Measurements from ENCODE around the gene CCDC88A. TPM values are rescaled to one million over a fixed set of nuclear protein-coding genes. Genes with fewer than 3 reads are reported as not detected.
A peak's percentile ranks its signal among the peaks of the same experiment; 100 is the strongest.
"Not testable (repeated sequence)": the region's sequence is repeated elsewhere in the genome, so short reads cannot be mapped to it uniquely, and the experiment has no call there.

CCDC88A gene
- total RNA-seq: 10 to 100 TPM; 10.1 to 11.3 TPM

DNA sequence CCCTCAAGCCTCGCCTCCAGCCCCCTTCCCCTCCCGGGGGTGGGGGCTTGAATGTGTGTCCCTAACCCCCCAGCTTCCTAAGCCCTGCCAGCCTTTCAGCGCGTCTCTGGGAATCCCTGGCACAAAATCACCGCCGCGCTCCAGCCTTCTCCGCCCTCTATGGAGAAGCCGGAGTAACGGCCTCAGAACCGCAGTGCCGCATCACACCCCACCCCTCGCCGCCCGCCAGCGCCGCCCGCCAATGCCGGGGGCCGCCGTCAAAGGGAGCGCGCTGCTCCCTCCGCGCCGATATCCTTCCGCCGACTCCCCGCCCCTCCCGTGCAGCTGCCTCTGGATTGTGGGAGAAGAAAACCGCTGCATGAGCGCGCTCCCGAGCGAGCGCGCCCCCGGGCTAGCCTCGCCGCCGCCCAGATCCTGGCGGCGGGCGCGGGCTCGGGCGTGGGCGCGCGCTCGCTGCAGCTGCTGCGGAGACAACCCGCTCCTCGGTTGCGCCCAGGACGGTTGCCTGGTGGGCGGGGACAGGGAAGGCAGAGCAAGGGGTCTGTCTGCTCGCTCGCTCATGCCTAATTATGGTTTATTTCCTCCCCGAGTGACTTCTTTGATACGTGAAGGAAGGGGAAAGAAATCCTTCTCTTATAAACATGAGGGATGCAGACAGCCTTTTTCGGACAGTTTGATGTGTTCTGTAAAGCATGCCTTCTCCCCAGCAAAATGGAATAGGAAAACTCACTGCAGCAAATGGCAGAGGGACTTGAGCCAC lies at the start of gene CCDC88A:
Gene CCDC88A (minus strand): TSS at position 178 of the 760 bp plus-strand sequence. CDS start 777 bp downstream, outside the sequence.
- intact Hi-C loops (cut with DNase I, micrococcal nuclease): loop anchor here (1.0 to 5.0 kb wide), 11 partner anchors 99 to 369 kb away; partner anchors contain the start of genes CFAP36 (in 2 of the 2), CLHC1 (in 2 of the 2), MTIF2 (in 2 of the 2) and PPP4R3B (in 2 of the 2)
- H3K27me3 Mint-ChIP-seq: peaks cover 13% of the 10 kb centered on the region
- H3K9me3 Mint-ChIP-seq (ENCODE audit: low read depth): no peaks in the 10 kb centered on the region
- DNase-seq (peak; percentile 92), ATAC-seq (peak; percentile 88)
- H3K36me3 Mint-ChIP-seq (ENCODE audit: low read depth): no peaks in the 10 kb centered on the region
- CTCF ChIA-PET: interaction anchor here (0.6 to 0.7 kb wide), 2 partner anchors 99 to 193 kb away, joined by 3 read pairs; no protein-coding TSS in a partner anchor
- H3K4me1 Mint-ChIP-seq: peaks cover 34% of the 10 kb centered on the region
- peak within 1 kb of the TSS; percentile 69 for H3K27ac Mint-ChIP-seq
- POLR2A ChIA-PET: interaction anchor here (0.7 kb wide), 2 partner anchors 100 to 150 kb away, joined by 3 read pairs; no protein-coding TSS in a partner anchor
- peak within 1 kb of the TSS; percentile 77 for H3K4me3 Mint-ChIP-seq

DNA sequence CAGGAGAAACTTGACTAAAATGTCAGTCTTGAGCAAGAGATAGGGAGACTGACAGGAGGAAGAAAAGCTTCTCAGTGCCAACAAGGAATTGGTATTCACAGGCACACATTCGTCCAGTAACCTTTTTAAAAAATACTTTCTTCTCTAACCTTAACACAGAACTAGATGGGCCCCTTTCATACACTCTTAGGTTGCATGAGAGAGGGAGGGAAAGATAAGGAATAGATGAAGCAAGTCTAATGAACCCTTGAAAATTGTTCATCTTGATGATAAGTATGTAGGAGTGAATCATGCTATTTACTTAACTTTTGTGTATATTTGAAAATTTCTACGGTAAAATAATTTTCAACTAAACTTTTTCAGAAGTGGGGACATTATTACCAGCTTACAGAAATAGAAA lies 42.0 kb upstream of the CCDC88A start:
- Mint-ChIP-seq H3K4me3 (no peak overlapping the region), H3K4me1 (no peaks in the 10 kb centered on the region), H3K9me3 (ENCODE audit: low read depth) (no peaks in the 10 kb centered on the region), H3K27me3 (peaks cover 5% of the 10 kb centered on the region), H3K36me3 (ENCODE audit: low read depth) (no peaks in the 10 kb centered on the region), H3K27ac (no peak overlapping the region)
- intact Hi-C loops (cut with DNase I, micrococcal nuclease): no loop called here
- ATAC-seq (no peak), DNase-seq (no peak)
- ChIA-PET CTCF (no interaction called here), POLR2A (no interaction called here)

DNA sequence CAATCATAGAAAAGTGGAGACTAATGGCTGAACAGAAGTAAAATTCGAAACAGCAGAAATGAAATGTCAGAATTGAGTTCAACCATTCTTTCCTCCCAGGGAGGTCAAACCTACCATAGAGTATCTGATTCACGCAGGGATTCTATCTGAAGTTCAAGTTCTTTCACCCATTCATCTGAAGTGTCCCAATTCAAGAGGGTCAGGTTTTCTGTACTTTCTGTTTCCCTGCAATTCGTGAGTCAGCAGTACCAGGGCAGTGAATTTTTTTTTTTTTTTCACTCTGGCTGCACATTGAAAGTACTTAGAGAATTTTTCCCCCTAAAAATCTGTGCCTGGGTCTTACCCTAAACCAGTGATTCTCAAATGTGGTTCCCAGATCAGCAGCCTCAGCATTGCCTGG lies 40.9 kb upstream of the CCDC88A start:
- intact Hi-C loops (cut with DNase I, micrococcal nuclease): no loop called here
- Mint-ChIP-seq H3K27ac (no peak overlapping the region), H3K9me3 (ENCODE audit: low read depth) (no peaks in the 10 kb centered on the region), H3K36me3 (ENCODE audit: low read depth) (no peaks in the 10 kb centered on the region), H3K4me3 (no peak overlapping the region), H3K27me3 (peaks cover 5% of the 10 kb centered on the region), H3K4me1 (no peaks in the 10 kb centered on the region)
- POLR2A ChIA-PET: no interaction called here
- CTCF ChIA-PET: no interaction called here
- ATAC-seq (peak; percentile 19), DNase-seq (no peak)

- intact Hi-C loops (cut with DNase I, micrococcal nuclease): no loop called here
- Mint-ChIP-seq H3K4me3 (no peak overlapping the region), H3K4me1 (no peaks in the 10 kb centered on the region), H3K9me3 (ENCODE audit: low read depth) (no peaks in the 10 kb centered on the region), H3K36me3 (ENCODE audit: low read depth) (no peaks in the 10 kb centered on the region), H3K27me3 (peaks cover 5% of the 10 kb centered on the region), H3K27ac (no peak overlapping the region)
- ATAC-seq (no peak), DNase-seq (no peak)
- ChIA-PET CTCF (no interaction called here), POLR2A (no interaction called here)
These were observed 40.1 kb upstream of the CCDC88A start for GRCh38 chr2:55459714-55460274.

GRCh38 chr2:55459279-55459678 lies 39.6 kb upstream of the CCDC88A start:
- intact Hi-C loops (cut with DNase I, micrococcal nuclease): no loop called here

DNA sequence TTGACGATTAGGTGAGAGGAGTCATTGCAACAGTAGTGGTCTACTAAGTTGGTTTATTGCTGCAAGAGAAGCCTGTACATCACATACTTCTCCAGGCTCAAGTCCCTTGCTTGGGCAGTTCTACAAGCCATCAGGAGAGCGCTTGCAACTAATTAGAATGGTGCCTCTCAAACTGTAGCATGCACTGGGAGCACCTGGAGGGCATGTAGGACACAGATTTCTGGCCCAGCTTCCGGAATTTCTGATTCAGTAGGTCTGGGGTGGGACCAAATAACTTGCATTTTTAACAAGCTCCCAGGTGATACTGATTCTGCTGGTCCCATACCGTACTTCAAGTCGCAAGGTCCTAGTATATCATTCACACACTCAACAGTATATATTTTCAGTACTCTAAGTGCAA lies 34.5 kb upstream of the CCDC88A start:
- Mint-ChIP-seq H3K27me3 (no peaks in the 10 kb centered on the region), H3K27ac (no peak overlapping the region), H3K36me3 (ENCODE audit: low read depth) (no peaks in the 10 kb centered on the region), H3K4me3 (no peak overlapping the region), H3K4me1 (no peaks in the 10 kb centered on the region), H3K9me3 (ENCODE audit: low read depth) (no peaks in the 10 kb centered on the region)
- ATAC-seq: no peak
- POLR2A ChIA-PET: no interaction called here
- CTCF ChIA-PET: interaction anchor here (1.2 kb wide), 1 partner anchor 16 kb away, joined by 3 read pairs; no protein-coding TSS in a partner anchor
- no peak for DNase-seq
- intact Hi-C loops (cut with DNase I, micrococcal nuclease): no loop called here

More at GRCh38 chr2:55459279-55459678, 39.6 kb upstream of the CCDC88A start:
- Mint-ChIP-seq H3K9me3 (ENCODE audit: low read depth) (no peaks in the 10 kb centered on the region), H3K4me3 (no peak overlapping the region), H3K36me3 (ENCODE audit: low read depth) (no peaks in the 10 kb centered on the region), H3K27ac (no peak overlapping the region), H3K4me1 (no peaks in the 10 kb centered on the region), H3K27me3 (peaks cover 5% of the 10 kb centered on the region)
- POLR2A ChIA-PET: no interaction called here
- DNase-seq (no peak), ATAC-seq (no peak)
- CTCF ChIA-PET: no interaction called here

DNA sequence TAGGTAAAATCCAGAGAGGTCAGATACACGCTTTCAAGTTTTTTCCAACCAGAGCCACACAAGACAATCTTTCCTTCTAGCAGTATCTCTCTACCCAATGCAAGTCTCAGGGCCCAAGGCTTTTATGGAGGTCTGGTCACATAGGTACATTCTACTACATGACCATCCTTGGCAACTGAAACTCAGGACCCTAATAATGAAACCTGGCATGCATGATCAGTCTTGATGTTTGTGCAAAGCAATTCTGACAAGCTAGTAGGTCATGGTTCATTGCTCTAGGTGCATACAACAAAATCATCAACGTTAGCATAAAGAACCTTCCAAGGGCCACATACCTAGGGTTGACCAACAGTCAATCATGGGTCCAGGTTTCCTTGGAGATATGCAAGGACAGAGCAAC lies 33.2 kb upstream of the CCDC88A start:
- Mint-ChIP-seq H3K36me3 (ENCODE audit: low read depth) (no peaks in the 10 kb centered on the region), H3K27me3 (no peaks in the 10 kb centered on the region), H3K4me3 (no peak overlapping the region), H3K9me3 (ENCODE audit: low read depth) (no peaks in the 10 kb centered on the region), H3K27ac (no peak overlapping the region), H3K4me1 (no peaks in the 10 kb centered on the region)
- intact Hi-C loops (cut with DNase I, micrococcal nuclease): no loop called here
- POLR2A ChIA-PET: no interaction called here
- DNase-seq (no peak), ATAC-seq (no peak)
- CTCF ChIA-PET: no interaction called here

DNA sequence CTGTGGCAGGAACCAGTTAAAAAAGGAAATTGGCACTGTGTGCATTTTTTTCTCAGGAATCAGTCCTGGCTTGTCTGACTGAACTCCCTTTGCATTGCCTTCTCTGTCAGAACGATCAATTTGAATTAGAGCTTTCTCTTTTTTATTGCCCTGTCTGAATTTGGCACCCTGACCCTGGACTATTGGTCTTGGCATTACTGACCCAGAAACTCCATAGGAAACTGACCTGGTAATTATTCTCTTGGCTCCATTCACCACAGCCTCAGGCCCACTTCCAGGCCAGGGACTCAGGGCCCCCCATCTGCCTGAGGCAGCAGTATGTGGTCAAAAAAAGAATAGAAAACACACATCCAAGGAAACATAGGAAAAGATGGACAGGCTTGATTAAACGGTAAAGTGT lies 32.0 kb upstream of the CCDC88A start:
- H3K27ac Mint-ChIP-seq: no peak overlapping the region
- H3K9me3 Mint-ChIP-seq (ENCODE audit: low read depth): no peaks in the 10 kb centered on the region
- intact Hi-C loops (cut with DNase I, micrococcal nuclease): no loop called here
- POLR2A ChIA-PET: no interaction called here
- H3K4me3 Mint-ChIP-seq: no peak overlapping the region
- CTCF ChIA-PET: no interaction called here
- H3K27me3 Mint-ChIP-seq: no peaks in the 10 kb centered on the region
- ATAC-seq (no peak), DNase-seq (no peak)
- no peaks in the 10 kb centered on the region for H3K4me1 Mint-ChIP-seq
- no peaks in the 10 kb centered on the region for H3K36me3 Mint-ChIP-seq (ENCODE audit: low read depth)

DNA sequence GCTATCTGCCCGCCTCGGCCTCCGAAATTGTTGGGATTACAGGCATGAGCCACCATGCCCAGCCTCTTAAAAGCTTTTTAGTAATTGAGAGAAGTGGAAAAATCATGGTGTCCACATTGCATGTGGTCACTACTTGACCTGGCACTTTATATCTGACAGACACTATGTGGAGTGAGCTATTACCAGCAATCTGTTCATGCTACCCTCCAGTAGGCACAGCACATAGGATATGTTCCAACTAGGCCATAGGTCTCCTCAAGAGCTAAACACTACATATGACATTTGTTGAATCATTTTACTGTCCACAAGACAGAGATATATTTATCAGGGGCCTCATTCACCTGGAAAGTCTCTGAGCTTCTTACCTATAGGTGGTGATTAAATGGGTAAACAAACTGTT lies 30.4 kb upstream of the CCDC88A start:
- H3K9me3 Mint-ChIP-seq (ENCODE audit: low read depth); ATAC-seq; intact Hi-C loops (cut with DNase I, micrococcal nuclease); H3K4me3 Mint-ChIP-seq; DNase-seq; POLR2A ChIA-PET; H3K36me3 Mint-ChIP-seq (ENCODE audit: low read depth); H3K27ac Mint-ChIP-seq; CTCF ChIA-PET; H3K27me3 Mint-ChIP-seq; H3K4me1 Mint-ChIP-seq: not testable (repeated sequence)

DNA sequence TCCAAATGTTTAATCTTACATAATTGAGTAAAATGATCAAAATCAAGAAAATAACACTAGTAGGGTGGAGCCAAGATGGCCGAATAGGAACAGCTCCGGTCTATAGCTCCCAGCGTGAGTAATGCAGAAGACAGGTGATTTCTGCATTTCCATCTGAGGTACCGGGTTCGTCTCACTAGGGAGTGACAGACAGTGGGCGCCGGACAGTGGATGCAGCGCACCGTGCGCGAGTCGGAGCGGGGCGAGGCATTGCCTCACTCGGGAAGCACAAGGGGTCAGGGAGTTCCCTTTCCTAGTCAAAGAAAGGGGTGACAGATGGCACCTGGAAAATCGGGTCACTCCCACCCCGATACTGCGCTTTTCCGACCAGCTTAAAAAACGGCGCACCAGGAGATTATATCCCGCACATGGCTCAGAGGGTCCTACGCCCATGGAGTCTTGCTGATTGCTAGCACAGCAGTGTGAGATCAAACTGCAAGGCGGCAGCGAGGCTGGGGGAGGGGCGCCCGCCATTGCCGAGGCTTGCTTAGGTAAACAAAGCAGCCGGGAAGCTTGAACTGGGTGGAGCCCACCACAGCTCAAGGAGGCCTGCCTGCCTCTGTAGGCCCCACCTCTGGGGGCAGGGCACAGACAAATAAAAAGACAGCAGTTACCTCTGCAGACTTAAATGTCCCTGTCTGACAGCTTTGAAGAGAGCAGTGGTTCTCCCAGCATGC lies 22.5 kb upstream of the CCDC88A start:
- H3K4me3 Mint-ChIP-seq; ATAC-seq; H3K9me3 Mint-ChIP-seq (ENCODE audit: low read depth); intact Hi-C loops (cut with DNase I, micrococcal nuclease); H3K4me1 Mint-ChIP-seq; H3K36me3 Mint-ChIP-seq (ENCODE audit: low read depth); H3K27me3 Mint-ChIP-seq; H3K27ac Mint-ChIP-seq; DNase-seq; POLR2A ChIA-PET: not testable (repeated sequence)
- CTCF ChIA-PET: interaction anchor here (0.7 to 2.4 kb wide), 2 partner anchors 11 to 151 kb away, joined by 3 to 6 read pairs; no protein-coding TSS in a partner anchor

DNA sequence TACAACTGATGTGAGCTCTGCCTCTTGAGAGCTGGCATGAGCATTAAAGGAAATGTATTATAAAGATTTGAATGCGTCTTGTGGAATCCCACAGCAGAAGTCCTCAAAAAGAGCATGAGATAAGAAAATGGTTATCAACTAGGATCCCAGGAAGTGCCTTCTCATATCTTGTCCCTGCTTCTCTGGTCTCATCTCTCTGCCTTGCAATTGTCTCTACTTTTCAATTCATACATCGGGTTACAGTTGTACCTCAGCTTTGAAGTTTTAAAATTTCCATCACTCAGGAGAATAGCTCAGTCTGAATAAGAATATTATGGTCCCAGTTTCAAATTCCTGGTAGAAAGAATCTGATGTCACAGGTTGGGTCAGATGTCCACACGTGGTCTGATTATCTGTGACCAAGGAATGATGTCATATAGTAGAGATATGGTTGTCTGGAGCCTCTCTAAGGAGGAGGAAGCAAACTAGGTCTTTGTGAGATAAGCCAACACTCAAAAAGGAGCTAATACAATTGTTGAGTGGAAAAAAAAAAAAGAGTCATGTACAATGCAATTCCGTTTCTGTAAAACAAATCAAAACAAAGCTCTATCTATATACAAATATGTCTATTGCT lies 21.7 kb upstream of the CCDC88A start:
- H3K27me3 Mint-ChIP-seq: peaks cover 5% of the 10 kb centered on the region
- CTCF ChIA-PET: interaction anchor here (0.7 to 2.4 kb wide), 2 partner anchors 10 to 150 kb away, joined by 3 to 6 read pairs; no protein-coding TSS in a partner anchor
- H3K4me1 Mint-ChIP-seq: no peaks in the 10 kb centered on the region
- H3K36me3 Mint-ChIP-seq (ENCODE audit: low read depth): no peaks in the 10 kb centered on the region
- no peak for ATAC-seq
- intact Hi-C loops (cut with DNase I, micrococcal nuclease): no loop called here
- H3K27ac Mint-ChIP-seq: no peak overlapping the region
- H3K4me3 Mint-ChIP-seq: no peak overlapping the region
- no peak for DNase-seq
- no peaks in the 10 kb centered on the region for H3K9me3 Mint-ChIP-seq (ENCODE audit: low read depth)
- POLR2A ChIA-PET: interaction anchor here (0.7 kb wide), 1 partner anchor 224 kb away, joined by 3 read pairs; no protein-coding TSS in a partner anchor
